Naive thymus-derived CD8-positive, alpha-beta T cell (primary cell): ENCODE results near the gene AQP7. TPM values are rescaled to one million over a fixed set of nuclear protein-coding genes. Genes with fewer than 3 reads are reported as not detected.

Source experiments
- ATAC-seq, 2 donors: fragments of 150-1000 bp; cut with Tn5 transposase in 1 of 2; sonication (Bioruptor Pico), chemical (Tn5 transposase) in 1 of 2; 1 replicate in 1 of 2; 2 replicates in 1 of 2; pipeline ENCODE4 v1.10.0; 2021; ENCODE audit warnings: mild to moderate bottlenecking in 2 of 2, moderate library complexity in 2 of 2
- POLR2A ChIA-PET: fragments of 350-600 bp; sonication (Branson Sonifier 250); formaldehyde crosslinking; loops from one replicate; lab custom pipeline; 2021; ENCODE audit warnings: antibody characterized with exemption; lab: Charles Lee
- DNase-seq, 10 donors: peaks; one replicate each; pipeline versions ENCODE4 v3.0.0 to v3.0.0-alpha.2; 2020 to 2022
- H3K27ac Mint-ChIP-seq, 10 donors: one replicate each; pipeline ENCODE4 v1.8.0; 2020 to 2022; ENCODE audit warnings: mild to moderate bottlenecking in 10 of 10, mixed read lengths in 10 of 10, moderate library complexity in 4 of 10, inconsistent platforms in 1 of 10
- H3K27me3 Mint-ChIP-seq, 5 donors: one replicate each; pipeline ENCODE4 v1.8.0; 2021 to 2022; ENCODE audit warnings: mixed read lengths in 5 of 5
- H3K36me3 Mint-ChIP-seq, 3 donors: one replicate each; pipeline ENCODE4 v1.8.0; 2020 to 2022; ENCODE audit warnings: mixed read lengths in 3 of 3, mild to moderate bottlenecking in 2 of 3, inconsistent platforms in 1 of 3
- H3K4me1 Mint-ChIP-seq, 4 donors: one replicate each; pipeline ENCODE4 v1.8.0; 2021 to 2022; ENCODE audit warnings: mixed read lengths in 4 of 4
- H3K4me3 Mint-ChIP-seq, 10 donors: one replicate each; pipeline ENCODE4 v1.8.0; 2020 to 2022; ENCODE audit warnings: mild to moderate bottlenecking in 10 of 10, mixed read lengths in 10 of 10, moderate library complexity in 6 of 10, inconsistent platforms in 1 of 10
- H3K9me3 Mint-ChIP-seq, 9 donors: one replicate each; pipeline ENCODE4 v1.8.0; 2020 to 2022; ENCODE audit warnings: mixed read lengths in 9 of 9, mild to moderate bottlenecking in 3 of 9, inconsistent platforms in 1 of 9, moderate library complexity in 1 of 9
- polyA plus RNA-seq, 3 donors: library from polyadenylated mRNA; unstranded; fragments of 300-500 nt; fragmentation: Illumina TruSeq; gene quantifications; one replicate each; pipeline ENCODE4 v1.2.3, GENCODE V29; 2021
- total RNA-seq, 8 experiments: library from RNA in 2 of 8; stranded (reverse) in 2 of 8; gene quantifications; one replicate each; pipeline ENCODE4 v1.2.3 and lab custom pipeline; 2021 to 2026

The AQP7 gene
- total and polyA plus RNA-seq, 5 experiments from 2014 or later, result 0.17 to 0.71 TPM; not detected in 3

DNA sequence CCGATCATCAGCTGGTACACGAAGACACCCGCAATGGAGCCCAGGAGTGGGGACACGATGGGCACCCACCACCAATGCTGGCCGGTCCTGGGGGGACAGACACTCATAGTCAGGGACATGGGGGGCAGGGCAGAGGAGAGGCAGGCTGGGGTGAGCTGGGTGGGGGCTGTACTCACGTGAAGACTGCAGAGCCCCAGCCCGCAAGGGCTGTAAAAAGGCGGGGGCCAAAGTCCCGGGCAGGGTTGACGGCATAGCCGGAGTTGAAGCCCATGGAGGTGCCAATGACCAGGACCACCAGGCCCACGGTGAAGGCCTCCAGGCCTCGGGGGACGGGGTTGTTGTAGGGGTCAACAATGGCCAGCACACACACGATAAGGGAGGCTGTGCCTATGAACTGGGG, 39.8 kb upstream of the AQP7 start:
- ATAC-seq (no peak), DNase-seq (peak in 1 of 10 donors; percentile 52)
- Mint-ChIP-seq H3K27me3 (no peaks in the 10 kb centered on the region), H3K4me3 (no peak overlapping the region), H3K4me1 (peaks cover 22 to 59% (median 45%) of the 10 kb centered on the region in 4 donors), H3K9me3 (no peaks in the 10 kb centered on the region), H3K27ac (peak overlapping the region in 3 of 10 donors; percentile 43 to 75 (median 67)), H3K36me3 (peaks cover 0 to 43% (median 0%) of the 10 kb centered on the region in 3 donors)
- POLR2A ChIA-PET, result interaction anchor here (1.3 to 9.7 kb wide), 2 partner anchors 16 to 152 kb away, joined by 4 to 93 read pairs; partner anchors contain the start of gene NFX1

DNA sequence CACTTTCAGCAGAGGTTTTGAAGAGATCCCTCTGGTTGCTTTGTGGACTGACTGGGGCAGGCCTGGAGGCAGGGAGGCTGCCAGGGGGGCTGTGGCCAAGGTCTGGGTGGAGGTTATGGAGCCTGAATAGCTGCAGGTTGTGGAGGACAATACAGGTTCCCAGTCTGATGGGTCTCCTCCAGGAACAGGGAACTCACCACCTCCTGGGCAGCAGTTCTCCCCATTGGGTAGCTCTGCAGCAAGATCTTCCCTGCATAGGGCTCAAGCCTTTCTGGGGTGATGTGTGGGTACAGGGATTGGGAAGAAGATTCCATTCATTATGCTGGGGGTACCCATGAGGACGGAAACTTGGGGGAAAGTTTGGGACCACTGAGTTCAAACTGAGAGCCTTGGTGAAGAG, 38.2 kb upstream of the AQP7 start:
- peaks cover 15 to 45% (median 30%) of the 10 kb centered on the region in 4 donors for H3K4me1 Mint-ChIP-seq
- ATAC-seq, result no peak
- no peak overlapping the region for H3K4me3 Mint-ChIP-seq
- no peaks in the 10 kb centered on the region for H3K27me3 Mint-ChIP-seq
- DNase-seq, result peak in 1 of 10 donors; percentile 56
- peaks cover 0 to 43% (median 0%) of the 10 kb centered on the region in 3 donors for H3K36me3 Mint-ChIP-seq
- H3K9me3 Mint-ChIP-seq, result no peaks in the 10 kb centered on the region
- POLR2A ChIA-PET, result interaction anchor here (0.6 to 1.1 kb wide), 2 partner anchors 9 to 25 kb away, joined by 4 to 8 read pairs; no protein-coding TSS in a partner anchor
- H3K27ac Mint-ChIP-seq, result peak overlapping the region in 6 of 10 donors; percentile 37 to 91 (median 53)

DNA sequence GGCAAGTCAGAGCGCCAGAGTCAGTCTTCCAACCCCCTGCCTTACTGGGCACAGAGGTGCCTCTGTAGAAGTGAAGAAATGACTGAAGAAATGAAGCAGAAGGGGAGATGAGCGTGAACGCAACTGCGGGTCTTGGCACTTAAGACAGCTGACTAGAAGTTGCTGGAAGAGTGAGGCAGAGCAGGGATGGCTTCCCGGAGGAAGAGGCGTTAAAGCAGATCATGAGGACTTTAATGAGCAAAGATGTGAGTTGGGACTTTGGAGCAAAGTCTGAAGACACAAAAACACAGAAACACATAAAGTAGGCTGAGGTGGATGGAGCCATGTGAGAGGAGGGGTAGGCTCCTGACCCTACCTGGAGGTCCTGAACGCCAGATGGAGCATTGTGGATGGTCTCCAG, 37.8 kb upstream of the AQP7 start:
- POLR2A ChIA-PET, result interaction anchor here (1.1 kb wide), 1 partner anchor 24 kb away, joined by 4 read pairs; no protein-coding TSS in a partner anchor
- peaks cover 14 to 41% (median 26%) of the 10 kb centered on the region in 4 donors for H3K4me1 Mint-ChIP-seq
- H3K27me3 Mint-ChIP-seq, result no peaks in the 10 kb centered on the region
- DNase-seq (peak in 1 of 10 donors; percentile 18), ATAC-seq (no peak)
- H3K27ac Mint-ChIP-seq, result peak overlapping the region in 9 of 10 donors; percentile 17 to 90 (median 59)
- peaks cover 0 to 43% (median 0%) of the 10 kb centered on the region in 3 donors for H3K36me3 Mint-ChIP-seq
- no peak overlapping the region for H3K4me3 Mint-ChIP-seq
- no peaks in the 10 kb centered on the region for H3K9me3 Mint-ChIP-seq

DNA sequence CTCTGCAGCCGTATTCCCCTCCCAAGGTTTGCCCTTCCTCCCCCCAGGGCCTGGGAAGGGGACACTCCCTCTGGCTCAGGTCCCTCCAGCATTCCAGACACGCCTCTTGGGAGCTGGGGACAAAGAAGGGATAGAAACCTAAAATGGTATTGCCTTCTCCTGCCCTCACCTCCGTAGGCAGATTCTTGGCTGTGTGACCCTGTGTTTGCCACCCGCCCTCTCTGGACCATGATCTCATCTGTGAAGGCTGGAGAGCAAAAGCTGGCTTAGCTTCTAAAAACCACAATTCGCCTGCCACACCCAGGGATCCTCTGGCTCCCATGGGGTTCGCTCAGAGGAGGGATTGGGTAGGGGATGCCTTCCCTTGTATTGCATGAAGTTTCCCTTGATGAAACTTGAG, 37.4 kb upstream of the AQP7 start:
- peaks cover 10 to 36% (median 21%) of the 10 kb centered on the region in 4 donors for H3K4me1 Mint-ChIP-seq
- H3K9me3 Mint-ChIP-seq, result no peaks in the 10 kb centered on the region
- H3K27me3 Mint-ChIP-seq, result no peaks in the 10 kb centered on the region
- H3K36me3 Mint-ChIP-seq, result peaks cover 0 to 41% (median 0%) of the 10 kb centered on the region in 3 donors
- H3K4me3 Mint-ChIP-seq, result no peak overlapping the region
- POLR2A ChIA-PET, result interaction anchor here (1.1 to 1.7 kb wide), 2 partner anchors 24 kb away, joined by 3 to 4 read pairs; no protein-coding TSS in a partner anchor
- DNase-seq (peak in 1 of 10 donors; percentile 34), ATAC-seq (no peak)
- H3K27ac Mint-ChIP-seq, result peak overlapping the region in 4 of 10 donors; percentile 37 to 84 (median 60)

DNA sequence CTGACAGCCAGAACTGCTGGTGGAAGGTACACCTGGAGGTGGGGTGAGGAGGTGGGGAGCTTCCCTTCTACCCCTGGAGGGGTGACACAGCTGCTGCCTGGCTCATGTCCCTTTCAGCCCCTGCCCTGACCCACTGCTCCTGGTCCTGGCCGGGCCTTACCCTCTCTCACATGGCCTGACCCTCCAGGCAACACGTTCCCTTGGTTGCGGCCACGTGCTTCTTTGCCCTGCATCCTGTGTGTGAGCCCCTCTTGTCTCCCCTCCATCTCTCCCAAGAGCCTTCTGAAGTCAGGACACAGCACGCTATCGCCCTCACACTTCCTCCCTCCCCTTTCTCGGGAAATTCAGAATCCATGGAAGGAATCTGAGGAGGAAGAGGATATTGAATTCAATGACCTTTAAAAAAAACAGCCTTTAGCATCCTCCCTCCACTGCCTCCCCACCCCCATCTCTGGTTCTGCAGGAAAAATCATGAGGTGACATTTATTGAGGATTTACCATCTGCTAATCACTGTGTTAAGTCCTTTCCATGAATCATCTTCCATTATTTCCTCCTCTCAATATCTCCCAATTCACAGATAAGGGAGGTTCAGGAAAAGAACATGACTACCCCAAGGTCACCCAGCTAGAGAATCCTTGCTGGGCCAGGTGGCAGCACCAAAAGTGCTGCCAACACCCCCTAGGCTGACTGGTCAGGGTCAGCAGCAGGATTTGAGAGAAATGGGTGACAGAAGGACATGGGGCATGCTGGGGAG, 36.7 kb upstream of the AQP7 start:
- peaks cover 0 to 2% (median 0%) of the 10 kb centered on the region in 5 donors for H3K27me3 Mint-ChIP-seq
- POLR2A ChIA-PET, result interaction anchor here (1.2 to 1.7 kb wide), 2 partner anchors 8 to 24 kb away, joined by 3 to 5 read pairs; partner anchors contain the start of gene AQP3
- H3K36me3 Mint-ChIP-seq, result peaks cover 0 to 38% (median 0%) of the 10 kb centered on the region in 3 donors
- no peak overlapping the region for H3K4me3 Mint-ChIP-seq
- no peak overlapping the region for H3K27ac Mint-ChIP-seq
- no peaks in the 10 kb centered on the region for H3K9me3 Mint-ChIP-seq
- peaks cover 10 to 30% (median 16%) of the 10 kb centered on the region in 4 donors for H3K4me1 Mint-ChIP-seq
- no peak for ATAC-seq
- peak in 1 of 10 donors; percentile 45 for DNase-seq

DNA sequence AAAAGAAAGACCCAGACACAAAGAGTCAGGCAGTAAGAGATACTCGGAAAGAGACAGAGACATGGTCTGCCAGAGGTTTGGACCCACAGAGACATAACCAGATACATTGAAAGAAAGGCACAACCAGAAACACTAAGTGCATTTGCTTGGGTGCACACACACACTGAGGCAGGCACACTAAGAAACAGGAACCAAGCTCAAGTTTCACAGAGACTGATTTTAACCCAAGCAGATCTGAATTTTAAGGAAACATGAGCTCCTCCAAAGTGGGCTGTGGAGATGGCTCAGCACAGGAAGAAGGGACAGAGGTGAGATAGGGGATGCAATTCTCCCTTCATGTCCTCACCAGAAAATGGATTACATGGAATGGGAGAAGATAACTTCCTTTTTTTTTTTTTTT, 35.5 kb upstream of the AQP7 start:
- H3K27me3 Mint-ChIP-seq, result peaks cover 0 to 2% (median 0%) of the 10 kb centered on the region in 5 donors
- H3K9me3 Mint-ChIP-seq, result no peaks in the 10 kb centered on the region
- H3K4me3 Mint-ChIP-seq, result no peak overlapping the region
- peak overlapping the region in 6 of 10 donors; percentile 2 to 83 (median 52) for H3K27ac Mint-ChIP-seq
- DNase-seq (no peak), ATAC-seq (no peak)
- POLR2A ChIA-PET, result interaction anchor here (0.7 to 1.7 kb wide), 3 partner anchors 9 to 81 kb away, joined by 3 to 5 read pairs (median 3); partner anchors contain the start of gene AQP3
- peaks cover 0 to 31% (median 0%) of the 10 kb centered on the region in 3 donors for H3K36me3 Mint-ChIP-seq
- H3K4me1 Mint-ChIP-seq, result peaks cover 9 to 19% (median 15%) of the 10 kb centered on the region in 4 donors

DNA sequence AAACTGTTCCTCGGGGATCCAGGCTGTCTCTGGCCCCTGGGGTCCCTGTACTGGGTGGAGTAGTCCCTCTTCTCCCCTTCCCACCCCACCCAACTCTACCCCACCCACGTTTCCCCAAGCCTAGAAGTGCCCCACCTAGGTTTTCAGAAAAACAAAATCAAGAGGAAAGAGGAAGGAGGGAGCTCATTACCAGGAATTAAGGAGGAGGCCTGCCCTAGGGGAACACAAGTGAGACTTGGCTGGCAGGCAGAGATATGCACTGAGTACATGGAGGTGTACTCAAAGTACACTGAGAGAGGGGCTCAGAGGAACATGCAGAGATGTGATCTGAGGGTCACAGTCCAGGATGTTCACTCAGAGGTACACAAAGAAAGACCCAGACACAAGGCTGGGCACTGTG, 34.8 kb upstream of the AQP7 start:
- no peak overlapping the region for H3K4me3 Mint-ChIP-seq
- ATAC-seq (no peak), DNase-seq (peak in 1 of 10 donors; percentile 43)
- POLR2A ChIA-PET, result interaction anchor here (0.5 kb wide), 1 partner anchor 147 kb away, joined by 5 read pairs; the partner anchor contains the start of gene NFX1
- H3K9me3 Mint-ChIP-seq, result no peaks in the 10 kb centered on the region
- H3K36me3 Mint-ChIP-seq, result peaks cover 0 to 24% (median 0%) of the 10 kb centered on the region in 3 donors
- peaks cover 6 to 18% (median 13%) of the 10 kb centered on the region in 4 donors for H3K4me1 Mint-ChIP-seq
- peak overlapping the region in 2 of 10 donors; percentile 51 to 70 for H3K27ac Mint-ChIP-seq
- H3K27me3 Mint-ChIP-seq, result peaks cover 0 to 2% (median 0%) of the 10 kb centered on the region in 5 donors

DNA sequence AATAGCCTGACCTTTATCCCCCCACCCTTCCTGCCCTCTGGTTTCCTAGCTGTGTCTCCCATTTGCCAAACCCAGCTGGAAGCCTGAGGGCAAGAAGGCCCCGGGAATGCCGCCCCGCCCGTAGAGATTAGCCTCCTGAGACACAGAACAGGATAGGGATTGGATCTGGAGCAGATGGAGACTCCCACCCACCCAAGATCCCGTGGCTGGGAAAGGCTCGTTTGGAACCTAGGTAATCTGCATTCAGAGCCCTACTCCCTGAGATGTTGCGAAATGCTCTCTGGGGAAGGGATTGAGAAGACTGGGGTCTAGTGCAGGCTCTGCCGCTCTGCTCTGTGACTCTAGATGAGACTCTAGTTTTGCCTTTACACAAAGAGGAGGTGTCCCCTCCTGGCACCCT, 34.1 kb upstream of the AQP7 start:
- POLR2A ChIA-PET, result no interaction called here
- no peak for ATAC-seq
- peaks cover 0 to 17% (median 0%) of the 10 kb centered on the region in 3 donors for H3K36me3 Mint-ChIP-seq
- peaks cover 6 to 11% (median 10%) of the 10 kb centered on the region in 4 donors for H3K4me1 Mint-ChIP-seq
- no peak overlapping the region for H3K4me3 Mint-ChIP-seq
- no peaks in the 10 kb centered on the region for H3K9me3 Mint-ChIP-seq
- DNase-seq, result peak in 1 of 10 donors; percentile 14
- H3K27me3 Mint-ChIP-seq, result peaks cover 0 to 2% (median 0%) of the 10 kb centered on the region in 5 donors
- H3K27ac Mint-ChIP-seq, result peak overlapping the region in 1 of 10 donors; percentile 52

DNA sequence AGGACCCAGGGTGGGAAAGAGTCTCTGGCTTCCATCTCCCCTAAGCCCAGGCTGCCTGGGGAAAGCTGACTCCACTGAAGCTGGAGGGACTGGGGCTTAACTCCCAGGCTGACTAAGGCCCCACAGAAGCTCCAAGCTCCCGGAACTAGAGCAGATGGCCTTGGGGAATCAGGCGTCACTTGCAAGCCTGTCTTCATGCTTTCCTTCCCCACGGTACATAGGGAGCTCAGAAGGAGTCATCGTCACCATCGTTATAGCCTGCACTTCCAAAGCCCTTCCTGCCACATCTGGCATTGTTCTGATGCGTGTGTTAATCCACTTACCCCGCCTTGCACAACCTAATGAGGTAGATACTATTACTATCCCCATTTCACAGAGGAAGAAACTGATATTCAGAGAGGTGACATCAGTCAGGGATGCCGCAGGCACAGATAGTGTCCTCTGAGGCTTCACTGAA, 33.5 kb upstream of the AQP7 start:
- POLR2A ChIA-PET, result no interaction called here
- Mint-ChIP-seq H3K4me3 (no peak overlapping the region), H3K9me3 (no peaks in the 10 kb centered on the region), H3K27ac (peak overlapping the region in 3 of 10 donors; percentile 25 to 84 (median 75)), H3K36me3 (peaks cover 0 to 11% (median 0%) of the 10 kb centered on the region in 3 donors), H3K4me1 (peaks cover 3 to 11% (median 6%) of the 10 kb centered on the region in 4 donors), H3K27me3 (peaks cover 0 to 2% (median 0%) of the 10 kb centered on the region in 5 donors)
- DNase-seq, result peak in 1 of 10 donors; percentile 15
- no peak for ATAC-seq

DNA sequence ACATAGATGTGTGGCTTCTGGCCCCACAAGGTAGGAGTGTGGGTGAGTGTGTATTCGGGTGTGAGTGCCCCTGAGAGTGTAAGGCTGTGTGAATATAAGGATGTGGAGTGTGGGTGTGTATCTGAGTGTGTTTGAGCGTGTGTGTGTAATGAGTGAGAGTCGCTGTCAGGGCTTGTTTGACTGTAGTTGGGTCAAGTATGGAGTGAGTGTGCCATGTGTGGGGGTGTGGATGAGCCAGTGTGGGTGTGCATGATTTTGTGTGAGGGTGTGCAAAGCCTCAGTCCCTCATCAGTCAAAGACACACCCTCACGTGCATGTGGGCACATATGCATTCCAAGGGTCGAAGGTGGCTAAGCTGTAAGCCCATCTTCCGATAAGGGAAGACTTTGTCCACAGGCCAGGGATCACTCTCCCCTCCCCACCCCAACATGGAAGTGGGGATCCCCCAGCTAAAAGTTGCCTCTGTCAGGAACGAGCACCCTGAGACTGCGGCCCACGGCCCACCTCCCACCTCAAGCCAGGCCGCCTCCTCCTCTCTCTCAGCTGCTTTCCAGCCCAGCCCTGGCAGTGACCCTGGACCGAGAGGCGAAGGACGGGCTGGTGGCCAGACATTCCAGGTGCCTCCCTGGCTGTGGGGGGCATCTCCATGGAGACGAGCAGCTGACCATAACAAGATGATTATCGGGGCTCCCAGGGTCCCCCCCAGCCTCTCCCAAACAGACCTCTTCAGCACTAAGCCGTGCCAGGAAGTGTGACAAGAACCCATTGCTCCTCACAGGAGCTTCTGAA, 32.1 kb upstream of the AQP7 start:
- peak overlapping the region in 1 of 10 donors; percentile 5 for H3K4me3 Mint-ChIP-seq
- peak in 1 of 10 donors; percentile 42 for DNase-seq
- H3K9me3 Mint-ChIP-seq, result no peaks in the 10 kb centered on the region
- ATAC-seq, result no peak
- H3K27me3 Mint-ChIP-seq, result peaks cover 0 to 2% (median 0%) of the 10 kb centered on the region in 5 donors
- H3K27ac Mint-ChIP-seq, result peak overlapping the region in 5 of 10 donors; percentile 4 to 84 (median 35)
- H3K4me1 Mint-ChIP-seq, result peaks cover 0 to 3% (median 3%) of the 10 kb centered on the region in 4 donors
- no peaks in the 10 kb centered on the region for H3K36me3 Mint-ChIP-seq
- POLR2A ChIA-PET, result no interaction called here

DNA sequence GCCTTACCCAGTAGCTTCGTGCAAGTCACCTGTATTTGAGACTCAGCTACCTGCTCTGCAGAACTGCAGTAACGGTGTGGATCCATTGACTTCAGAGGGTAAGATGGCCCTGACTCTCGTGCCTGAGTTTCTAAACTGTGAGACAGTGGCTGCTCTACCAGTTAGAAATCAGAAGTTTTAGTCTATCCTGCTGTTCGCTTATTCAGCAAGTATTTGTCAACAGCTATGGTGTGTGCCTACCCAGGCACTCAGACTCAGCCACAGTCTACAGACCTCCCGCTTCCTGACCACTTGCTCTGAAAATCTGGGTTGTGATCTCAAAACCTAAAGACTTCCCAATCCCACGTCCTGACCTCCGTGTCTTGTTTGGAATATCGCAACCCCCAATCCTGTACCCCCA, 31.5 kb upstream of the AQP7 start:
- peak overlapping the region in 5 of 10 donors; percentile 4 to 84 (median 35) for H3K27ac Mint-ChIP-seq
- no peak for ATAC-seq
- H3K4me3 Mint-ChIP-seq, result no peak overlapping the region
- no peaks in the 10 kb centered on the region for H3K36me3 Mint-ChIP-seq
- POLR2A ChIA-PET, result no interaction called here
- peak in 1 of 10 donors; percentile 38 for DNase-seq
- H3K9me3 Mint-ChIP-seq, result no peaks in the 10 kb centered on the region
- H3K27me3 Mint-ChIP-seq, result peaks cover 0 to 2% (median 0%) of the 10 kb centered on the region in 5 donors
- peaks cover 0 to 3% (median 3%) of the 10 kb centered on the region in 4 donors for H3K4me1 Mint-ChIP-seq
